K562 (cell line): ENCODE results near the gene DYNC1I2. TPM values are rescaled to one million over a fixed set of nuclear protein-coding genes. Genes with fewer than 3 reads are reported as not detected.

Source experiments
- ATAC-seq: fragments of 200-7000 bp; cut with Tn5 transposase; 3 replicates; pipeline ENCODE4 v1.9.1; 2020; ENCODE audit warnings: moderate library complexity
- BruUV-seq: library from RNA; stranded (reverse); fragments of 400-500 nt; replicated peaks from 2 replicates; lab custom pipeline; 2021; lab: Mats Ljungman, UMichigan
- CTCF ChIA-PET: fragments of 300-600 bp; formaldehyde crosslinking; extraction: SDS; loops from one replicate; lab custom pipeline; 2021; ENCODE audit warnings: low intra/inter-chr PET ratio; lab: Yijun Ruan, JAX
- POLR2A ChIA-PET: fragments of 300-600, 350-650 bp; sonication (Branson Sonifier 250); formaldehyde crosslinking; extraction: SDS; loops from one replicate; lab custom pipeline; 2021; ENCODE audit warnings: antibody characterized with exemption, inconsistent platforms; lab: Yijun Ruan, JAX
- DNase-seq, 4 experiments: peaks; one replicate each; pipeline versions ENCODE4 v3.0.0 to v3.0.0-alpha.2; 2011 to 2018; ENCODE audit warnings: low spot score in 3 of 4, mixed read lengths in 3 of 4; ENCODE audit errors: extremely low read depth in 1 of 4
- FAIRE-seq: peaks from 2 replicates; lab custom pipeline; 2011; peaks lifted over from hg19 to GRCh38; lab: Jason Lieb, UNC
- H2AFZ ChIP-seq: 2 replicates; pipeline ENCODE4 v1.6.0; 2011; ENCODE audit warnings: low read depth, low read length, control low read depth, inconsistent platforms
- H3K27ac ChIP-seq: fragments of 200-600 bp; 3 replicates; pipeline ENCODE4 v1.8.0; 2011; ENCODE audit warnings: low read depth, mild to moderate bottlenecking, control low read depth, inconsistent platforms, low read length, moderate library complexity, mixed read lengths; ENCODE audit errors: extremely low read depth
- H3K27me3 ChIP-seq, 2 experiments: fragments of 300-600 bp in 1 of 2; 2 replicates in 1 of 2; 3 replicates in 1 of 2; pipeline versions ENCODE4 v1.6.0 to v1.8.0; 2011; ENCODE audit warnings: inconsistent platforms in 2 of 2, low read length in 2 of 2, mild to moderate bottlenecking in 1 of 2, mixed read lengths in 1 of 2, moderate library complexity in 1 of 2; ENCODE audit not compliant: control insufficient read depth in 2 of 2, insufficient read depth in 2 of 2
- H3K36me3 ChIP-seq: fragments of 300-600 bp; 3 replicates; pipeline ENCODE4 v1.8.0; 2011; ENCODE audit warnings: mild to moderate bottlenecking, low read length, inconsistent platforms; ENCODE audit not compliant: control insufficient read depth, insufficient read depth
- H3K4me1 ChIP-seq, 2 experiments: fragments of 200-600 bp in 1 of 2; replicated peaks in 1 of 2; 2 replicates in 1 of 2; 3 replicates in 1 of 2; pipeline versions ENCODE4 v1.5.1 to v1.8.0; 2011; ENCODE audit warnings: inconsistent platforms in 2 of 2, low read length in 2 of 2, mild to moderate bottlenecking in 1 of 2, mixed read lengths in 1 of 2, moderate library complexity in 1 of 2; ENCODE audit not compliant: control insufficient read depth in 2 of 2, insufficient read depth in 2 of 2
- H3K4me2 ChIP-seq: 2 replicates; pipeline ENCODE4 v1.6.1; 2011; ENCODE audit warnings: low read length, control low read depth, inconsistent platforms, mixed read lengths; ENCODE audit not compliant: insufficient read depth
- H3K4me3 ChIP-seq: fragments of 200-600 bp; sonication (generic), shearing (Covaris generic); 2 replicates; pipeline ENCODE4 v1.5.1; 2016; ENCODE audit warnings: control low read depth, inconsistent platforms
- H3K79me2 ChIP-seq: fragments of 200-600 bp; 3 replicates; pipeline ENCODE4 v1.8.0; 2011; ENCODE audit warnings: low read length, inconsistent platforms; ENCODE audit not compliant: control insufficient read depth, insufficient read depth
- H3K9ac ChIP-seq, 2 experiments: 2 replicates each; pipeline versions ENCODE4 v1.6.0 to v1.6.1; 2011; ENCODE audit warnings: low read depth in 2 of 2, low read length in 2 of 2, control low read depth in 1 of 2, inconsistent platforms in 1 of 2, mild to moderate bottlenecking in 1 of 2, mixed read lengths in 1 of 2; ENCODE audit not compliant: insufficient read depth in 1 of 2
- H3K9me1 ChIP-seq: one replicate; pipeline ENCODE4 v1.6.0; 2011; ENCODE audit warnings: inconsistent platforms, mild to moderate bottlenecking, low read length, moderate library complexity; ENCODE audit not compliant: control insufficient read depth, insufficient read depth
- H3K9me3 ChIP-seq: replicated peaks from 2 replicates; pipeline ENCODE4 v1.5.1; 2011; ENCODE audit warnings: low read depth, low read length, inconsistent platforms; ENCODE audit not compliant: control insufficient read depth, insufficient read depth
- H4K20me1 ChIP-seq: replicated peaks from 2 replicates; pipeline ENCODE4 v1.6.1; 2011; ENCODE audit warnings: low read length, inconsistent platforms, mixed read lengths; ENCODE audit not compliant: control insufficient read depth, insufficient read depth
- E2F3 ChIP-seq: fragments of 250-450 bp; sonication (Bioruptor Pico); IDR thresholded peaks from 2 replicates; pipeline ENCODE4 v1.4.0; 2020; ENCODE audit warnings: mild to moderate bottlenecking
- HNRNPH1 ChIP-seq: fragments of 200-400 bp; formaldehyde crosslinking; optimal IDR thresholded peaks from 2 replicates; pipeline ENCODE3; 2017; ENCODE audit warnings: low read depth, mild to moderate bottlenecking, low read length, moderate library complexity
- NONO ChIP-seq, 2 experiments: fragments of 200-400 bp in 1 of 2; fragments of 450-650 bp in 1 of 2; formaldehyde crosslinking in 1 of 2; IDR thresholded peaks; 2 replicates each; pipeline ENCODE4 v1.6.1; 2017; ENCODE audit warnings: low read depth in 2 of 2, mild to moderate bottlenecking in 2 of 2, moderate library complexity in 2 of 2, low read length in 1 of 2
- SRF ChIP-seq, 2 experiments: fragments of 250-450, 450-650 bp in 1 of 2; sonication (Bioruptor Pico) in 1 of 2; sonication (generic) in 1 of 2; formaldehyde crosslinking; IDR thresholded peaks; 2 replicates each; pipeline versions ENCODE4 v1.5.0 to v1.5.1; 2020 to 2022; ENCODE audit warnings: mild to moderate bottlenecking in 1 of 2, missing genetic modification reagents in 1 of 2
- ZNF311 ChIP-seq: fragments of 250-450 bp; sonication (Bioruptor Pico); IDR thresholded peaks from 2 replicates; pipeline ENCODE4 v1.4.0; 2020; ENCODE audit warnings: mild to moderate bottlenecking, moderate library complexity
- WGBS: fragments of 100-300 bp; shearing (Covaris generic); methylation state at CpG from one replicate; pipeline ENCODE4 v1.1.6; 2016; ENCODE audit warnings: low coverage, mixed read lengths; ENCODE audit not compliant: insufficient coverage; ENCODE audit errors: missing lambda C conversion rate; 5-methylcytosine and 5-hydroxymethylcytosine counted together
- in situ Hi-C: fragments of 300-500 bp; cut with MboI; formaldehyde crosslinking; loops from 4 replicates; pipeline ENCODE4 v1.15.0; 2018; ENCODE audit warnings: inconsistent platforms, mixed read lengths
- intact Hi-C: fragments of 100-400 bp; cut with micrococcal nuclease; formaldehyde crosslinking; loops from 2 replicates; pipeline ENCODE4 v1.14.2; 2022
- polyA plus RNA-seq, 8 experiments: library from polyadenylated mRNA; depleted of rRNA in 4 of 8; stranded (reverse) in 5 of 8; unstranded in 3 of 8; fragments of >200 nt; fragmentation: Nextera tagmentation in 2 of 8; fragmentation: Illumina TruSeq in 1 of 8; extraction: Ambion mirVana in 2 of 8; extraction: Trizol in 1 of 8; gene quantifications; 2 replicates each; pipeline versions ENCODE4 v1.2.1 to v1.2.3, GENCODE V29; 2011 to 2014; ENCODE audit warnings: inconsistent platforms in 1 of 8, missing spikeins in 1 of 8
- total RNA-seq, 7 experiments: library from RNA; depleted of rRNA in 6 of 7; stranded (reverse); fragments of >200 nt in 6 of 7; fragmentation: Illumina TruSeq in 2 of 7; extraction: Trizol in 2 of 7; gene quantifications; 2 replicates each; pipeline versions ENCODE4 v1.2.1 to v1.2.3, GENCODE V29; 2011 to 2021; ENCODE audit warnings: low replicate concordance in 1 of 7
- TF ChIP-seq, protein P1 (sequence below): fragments of 200-600 bp; sonication (generic); IDR thresholded peaks from one replicate; pipeline ENCODE4 v1.6.1; 2012; ENCODE audit warnings: mild to moderate bottlenecking, low read depth, low read length, inconsistent platforms

Gene DYNC1I2
- total and polyA plus RNA-seq, 9 of the 15 experiments (the other 6 are each of a cell fraction or from before 2014, with no cell fraction given): 59.1 to 204 (median 100) TPM

DNA sequence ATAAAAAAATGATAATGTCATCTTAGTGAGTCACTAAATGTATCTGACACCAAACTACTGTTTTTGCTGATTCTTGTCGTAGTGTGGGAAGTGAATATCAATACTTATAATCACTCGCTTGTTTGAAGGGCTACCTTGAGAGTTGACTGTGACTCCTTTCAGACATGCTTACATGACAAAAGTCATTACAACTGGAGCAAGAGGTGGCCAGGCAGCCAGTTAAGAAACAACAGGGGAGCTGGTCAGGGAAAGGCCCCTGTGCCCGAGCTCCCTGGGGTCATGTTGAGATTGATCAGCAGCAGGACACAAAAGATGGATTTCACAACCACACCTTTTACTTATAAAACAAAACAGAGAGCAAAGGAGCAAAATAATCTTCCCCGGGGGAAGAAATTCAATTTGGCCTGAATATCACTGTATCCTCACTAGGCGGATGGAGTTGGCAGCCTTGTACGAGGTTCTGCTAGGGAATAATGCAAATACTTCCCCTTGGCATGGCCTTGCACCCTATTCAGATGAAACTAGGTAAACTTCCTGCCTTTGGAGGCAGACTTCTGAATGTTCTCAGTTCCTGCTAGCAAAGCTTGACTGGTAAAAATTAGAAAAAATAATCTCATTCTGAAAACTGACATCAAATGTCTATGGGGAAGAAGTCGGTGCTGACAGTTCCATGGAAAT, 101.2 kb downstream of the DYNC1I2 start:
- no peak overlapping the region for H3K9ac ChIP-seq
- POLR2A ChIA-PET: interaction anchor here (1.3 kb wide), 1 partner anchor 8 kb away, joined by 3 read pairs; no protein-coding TSS in a partner anchor
- DNase-seq: no peak
- H3K9me3 ChIP-seq: no peaks in the 10 kb centered on the region
- 77% methylated on average over 7 of the region's 7 CpGs for WGBS
- H3K79me2 ChIP-seq: no peaks in the 10 kb centered on the region
- H3K4me2 ChIP-seq: no peak overlapping the region
- no peak for ATAC-seq
- BruUV-seq: no TSS peak
- H3K9me1 ChIP-seq: no peaks in the 10 kb centered on the region
- no peak overlapping the region for H2AFZ ChIP-seq
- FAIRE-seq: no peak
- no peaks in the 10 kb centered on the region for H4K20me1 ChIP-seq
- H3K36me3 ChIP-seq: peaks cover 58% of the 10 kb centered on the region
- no peak for TF ChIP-seq ZNF311 (CRISPR knock-in tag)
- no peak for TF ChIP-seq NONO (IDR thresholded peaks at IDR 0.05; ENCODE audit: low read depth in 2 of 2, low read length in 1 of 2)
- no peak for TF ChIP-seq HNRNPH1
- TF ChIP-seq SRF (CRISPR knock-in tag; IDR thresholded peaks at IDR 0.05): no peak
- no peak for TF ChIP-seq E2F3
- TF ChIP-seq, protein P1, sequence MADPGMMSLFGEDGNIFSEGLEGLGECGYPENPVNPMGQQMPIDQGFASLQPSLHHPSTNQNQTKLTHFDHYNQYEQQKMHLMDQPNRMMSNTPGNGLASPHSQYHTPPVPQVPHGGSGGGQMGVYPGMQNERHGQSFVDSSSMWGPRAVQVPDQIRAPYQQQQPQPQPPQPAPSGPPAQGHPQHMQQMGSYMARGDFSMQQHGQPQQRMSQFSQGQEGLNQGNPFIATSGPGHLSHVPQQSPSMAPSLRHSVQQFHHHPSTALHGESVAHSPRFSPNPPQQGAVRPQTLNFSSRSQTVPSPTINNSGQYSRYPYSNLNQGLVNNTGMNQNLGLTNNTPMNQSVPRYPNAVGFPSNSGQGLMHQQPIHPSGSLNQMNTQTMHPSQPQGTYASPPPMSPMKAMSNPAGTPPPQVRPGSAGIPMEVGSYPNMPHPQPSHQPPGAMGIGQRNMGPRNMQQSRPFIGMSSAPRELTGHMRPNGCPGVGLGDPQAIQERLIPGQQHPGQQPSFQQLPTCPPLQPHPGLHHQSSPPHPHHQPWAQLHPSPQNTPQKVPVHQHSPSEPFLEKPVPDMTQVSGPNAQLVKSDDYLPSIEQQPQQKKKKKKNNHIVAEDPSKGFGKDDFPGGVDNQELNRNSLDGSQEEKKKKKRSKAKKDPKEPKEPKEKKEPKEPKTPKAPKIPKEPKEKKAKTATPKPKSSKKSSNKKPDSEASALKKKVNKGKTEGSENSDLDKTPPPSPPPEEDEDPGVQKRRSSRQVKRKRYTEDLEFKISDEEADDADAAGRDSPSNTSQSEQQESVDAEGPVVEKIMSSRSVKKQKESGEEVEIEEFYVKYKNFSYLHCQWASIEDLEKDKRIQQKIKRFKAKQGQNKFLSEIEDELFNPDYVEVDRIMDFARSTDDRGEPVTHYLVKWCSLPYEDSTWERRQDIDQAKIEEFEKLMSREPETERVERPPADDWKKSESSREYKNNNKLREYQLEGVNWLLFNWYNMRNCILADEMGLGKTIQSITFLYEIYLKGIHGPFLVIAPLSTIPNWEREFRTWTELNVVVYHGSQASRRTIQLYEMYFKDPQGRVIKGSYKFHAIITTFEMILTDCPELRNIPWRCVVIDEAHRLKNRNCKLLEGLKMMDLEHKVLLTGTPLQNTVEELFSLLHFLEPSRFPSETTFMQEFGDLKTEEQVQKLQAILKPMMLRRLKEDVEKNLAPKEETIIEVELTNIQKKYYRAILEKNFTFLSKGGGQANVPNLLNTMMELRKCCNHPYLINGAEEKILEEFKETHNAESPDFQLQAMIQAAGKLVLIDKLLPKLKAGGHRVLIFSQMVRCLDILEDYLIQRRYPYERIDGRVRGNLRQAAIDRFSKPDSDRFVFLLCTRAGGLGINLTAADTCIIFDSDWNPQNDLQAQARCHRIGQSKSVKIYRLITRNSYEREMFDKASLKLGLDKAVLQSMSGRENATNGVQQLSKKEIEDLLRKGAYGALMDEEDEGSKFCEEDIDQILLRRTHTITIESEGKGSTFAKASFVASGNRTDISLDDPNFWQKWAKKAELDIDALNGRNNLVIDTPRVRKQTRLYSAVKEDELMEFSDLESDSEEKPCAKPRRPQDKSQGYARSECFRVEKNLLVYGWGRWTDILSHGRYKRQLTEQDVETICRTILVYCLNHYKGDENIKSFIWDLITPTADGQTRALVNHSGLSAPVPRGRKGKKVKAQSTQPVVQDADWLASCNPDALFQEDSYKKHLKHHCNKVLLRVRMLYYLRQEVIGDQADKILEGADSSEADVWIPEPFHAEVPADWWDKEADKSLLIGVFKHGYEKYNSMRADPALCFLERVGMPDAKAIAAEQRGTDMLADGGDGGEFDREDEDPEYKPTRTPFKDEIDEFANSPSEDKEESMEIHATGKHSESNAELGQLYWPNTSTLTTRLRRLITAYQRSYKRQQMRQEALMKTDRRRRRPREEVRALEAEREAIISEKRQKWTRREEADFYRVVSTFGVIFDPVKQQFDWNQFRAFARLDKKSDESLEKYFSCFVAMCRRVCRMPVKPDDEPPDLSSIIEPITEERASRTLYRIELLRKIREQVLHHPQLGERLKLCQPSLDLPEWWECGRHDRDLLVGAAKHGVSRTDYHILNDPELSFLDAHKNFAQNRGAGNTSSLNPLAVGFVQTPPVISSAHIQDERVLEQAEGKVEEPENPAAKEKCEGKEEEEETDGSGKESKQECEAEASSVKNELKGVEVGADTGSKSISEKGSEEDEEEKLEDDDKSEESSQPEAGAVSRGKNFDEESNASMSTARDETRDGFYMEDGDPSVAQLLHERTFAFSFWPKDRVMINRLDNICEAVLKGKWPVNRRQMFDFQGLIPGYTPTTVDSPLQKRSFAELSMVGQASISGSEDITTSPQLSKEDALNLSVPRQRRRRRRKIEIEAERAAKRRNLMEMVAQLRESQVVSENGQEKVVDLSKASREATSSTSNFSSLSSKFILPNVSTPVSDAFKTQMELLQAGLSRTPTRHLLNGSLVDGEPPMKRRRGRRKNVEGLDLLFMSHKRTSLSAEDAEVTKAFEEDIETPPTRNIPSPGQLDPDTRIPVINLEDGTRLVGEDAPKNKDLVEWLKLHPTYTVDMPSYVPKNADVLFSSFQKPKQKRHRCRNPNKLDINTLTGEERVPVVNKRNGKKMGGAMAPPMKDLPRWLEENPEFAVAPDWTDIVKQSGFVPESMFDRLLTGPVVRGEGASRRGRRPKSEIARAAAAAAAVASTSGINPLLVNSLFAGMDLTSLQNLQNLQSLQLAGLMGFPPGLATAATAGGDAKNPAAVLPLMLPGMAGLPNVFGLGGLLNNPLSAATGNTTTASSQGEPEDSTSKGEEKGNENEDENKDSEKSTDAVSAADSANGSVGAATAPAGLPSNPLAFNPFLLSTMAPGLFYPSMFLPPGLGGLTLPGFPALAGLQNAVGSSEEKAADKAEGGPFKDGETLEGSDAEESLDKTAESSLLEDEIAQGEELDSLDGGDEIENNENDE: no peak
- H3K27me3 ChIP-seq: no peaks in the 10 kb centered on the region
- no peak overlapping the region for H3K27ac ChIP-seq
- intact Hi-C loops (no loop called here), in situ Hi-C loops (no loop called here)
- H3K4me1 ChIP-seq: no peaks in the 10 kb centered on the region
- no peak overlapping the region for H3K4me3 ChIP-seq
- CTCF ChIA-PET: no interaction called here
